ENCODE measurements around the gene TUSC2. TPM values are rescaled to one million over a fixed set of nuclear protein-coding genes. Genes with fewer than 3 reads are reported as not detected.

The TUSC2 gene
- total and polyA plus RNA-seq, 2 of the 8 experiments (the other 6 are each of a cell fraction or from before 2014, with no cell fraction given), result 33.3 to 65.4 TPM

- 73% methylated on average over 13 of the region's 13 CpGs; no CpG with 5 or more reads in 1 of the 2 experiments for WGBS, 2 experiments (ENCODE audit: extremely low coverage in 1 of 2, insufficient coverage in 1 of 2, insufficient read length in 1 of 2, insufficient replicate concordance in 2 of 2, low coverage in 1 of 2, low lambda C conversion rate in 2 of 2, missing lambda C conversion rate in 1 of 2)
- H3K27me3 ChIP-seq (replicated peaks in 1 of 4; ENCODE audit: control insufficient read depth in 3 of 4, extremely low read depth in 1 of 4, insufficient read depth in 3 of 4, low read length in 3 of 4), result peaks cover 23 to 69% (median 56%) of the 10 kb centered on the region in 4 experiments
- TF ChIP-seq RAD21 (IDR thresholded peaks at IDR 0.05 in 1 of 2, conservative IDR thresholded peaks at IDR 0.05 in 1 of 2; ENCODE audit: low read depth in 2 of 2, low read length in 2 of 2) (peak; percentile 39 to 57), MAFK (IDR thresholded peaks at IDR 0.05; ENCODE audit: low read depth, low read length) (no peak), ATF3 (IDR thresholded peaks at IDR 0.05; ENCODE audit: insufficient read depth, low read depth, low read length) (no peak), ZNF274 (IDR thresholded peaks at IDR 0.05; ENCODE audit: borderline replicate concordance, extremely low read depth, low read length) (no peak), TAF1 (IDR thresholded peaks at IDR 0.05; ENCODE audit: low read depth, low read length) (no peak), SP4 (IDR thresholded peaks at IDR 0.05; ENCODE audit: low read length) (no peak), SIX5 (IDR thresholded peaks at IDR 0.05; ENCODE audit: low read depth, low read length) (no peak), ATF2 (IDR thresholded peaks at IDR 0.05; ENCODE audit: low read length) (no peak), CBX8 (IDR thresholded peaks at IDR 0.05; ENCODE audit: borderline replicate concordance, low read depth, low read length) (no peak)
These were observed 15.0 kb upstream of the TUSC2 start for GRCh38 chr3:50342813-50343633.

More at GRCh38 chr3:50342813-50343633, 15.0 kb upstream of the TUSC2 start:
- H2AFZ ChIP-seq (ENCODE audit: low read length), result no peak overlapping the region
- H4K5ac ChIP-seq (ENCODE audit: insufficient read length, low read depth, low read length), result no peak overlapping the region
- H4K20me1 ChIP-seq (replicated peaks in 1 of 2; ENCODE audit: control insufficient read depth in 1 of 2, insufficient read depth in 2 of 2, low read length in 2 of 2), result peaks cover 3% of the 10 kb centered on the region in 2 experiments
- H2BK5ac ChIP-seq (ENCODE audit: low read depth, low read length), result no peak overlapping the region
- no peak overlapping the region for H4K91ac ChIP-seq (replicated peaks; ENCODE audit: insufficient read length, low read length)
- no peaks in the 10 kb centered on the region for H3K79me2 ChIP-seq (ENCODE audit: control insufficient read depth in 1 of 2, insufficient read depth in 2 of 2, low read length in 2 of 2)
- no peak overlapping the region for H3K4me3 ChIP-seq (ENCODE audit: extremely low read depth in 1 of 4, insufficient read depth in 2 of 4, low read depth in 3 of 4, low read length in 4 of 4)
- H2BK20ac ChIP-seq (ENCODE audit: low read length), result no peak overlapping the region
- H4K8ac ChIP-seq (ENCODE audit: extremely low read depth, insufficient read depth, low read length), result peak overlapping the region; percentile 29; the same call in 1 of the 2 replicates
- H3K79me1 ChIP-seq (ENCODE audit: low read depth, low read length), result no peaks in the 10 kb centered on the region
- FAIRE-seq, result no peak
- no peak overlapping the region for H2BK120ac ChIP-seq (replicated peaks; ENCODE audit: low read depth, low read length)
- H2AK5ac ChIP-seq (ENCODE audit: low read depth, low read length), result no peak overlapping the region
- H3K4ac ChIP-seq (replicated peaks; ENCODE audit: insufficient read length, low read depth, low read length), result no peak overlapping the region
- ChIA-PET CTCF (ENCODE audit: partially characterized antibody) (interaction anchor here (0.8 to 10.0 kb wide), 10 partner anchors 11 to 209 kb away, joined by 3 to 84 read pairs (median 4); partner anchors contain the start of genes HYAL3 and NAA80), POLR2A (ENCODE audit: partially characterized antibody) (interaction anchor here (1.0 kb wide), 2 partner anchors 11 to 21 kb away, joined by 3 read pairs; no protein-coding TSS in a partner anchor)
- H2BK12ac ChIP-seq (ENCODE audit: low read depth, low read length), result no peak overlapping the region; the same call in 1 of the 2 replicates
- H3K9me3 ChIP-seq (ENCODE audit: insufficient read depth in 2 of 2, low read depth in 1 of 2, low read length in 1 of 2), result no peaks in the 10 kb centered on the region
- H3K4me1 ChIP-seq (replicated peaks in 1 of 4; ENCODE audit: control insufficient read depth in 3 of 4, insufficient read depth in 4 of 4, low read length in 3 of 4), result peaks cover 0 to 16% (median 12%) of the 10 kb centered on the region in 4 experiments; a peak in 5 of 7 replicates
- H3K36me3 ChIP-seq (ENCODE audit: control insufficient read depth in 2 of 4, insufficient read depth in 4 of 4, low read length in 3 of 4), result no peaks in the 10 kb centered on the region
- no peak overlapping the region for H3K27ac ChIP-seq (ENCODE audit: low read depth, low read length)
- H3K9ac ChIP-seq (replicated peaks in 1 of 4; ENCODE audit: extremely low read depth in 1 of 4, low read depth in 3 of 4, low read length in 3 of 4), result no peak overlapping the region
- no peak overlapping the region; the same call in 1 of the 2 replicates for H2BK15ac ChIP-seq (ENCODE audit: low read length)
- no peak for DNase-seq (ENCODE audit: low read depth in 1 of 2, low spot score in 2 of 2)
- no peak overlapping the region for H3K56ac ChIP-seq (replicated peaks; ENCODE audit: insufficient read length, low read depth, low read length)
- H3K23ac ChIP-seq (ENCODE audit: insufficient read length), result no peak overlapping the region
- peaks cover 15% of the 10 kb centered on the region; the same call in 1 of the 2 replicates for H3K23me2 ChIP-seq (ENCODE audit: low read depth, low read length)
- no peak overlapping the region for H3K4me2 ChIP-seq (ENCODE audit: insufficient read depth in 1 of 2, low read depth in 2 of 2, low read length in 2 of 2)
- H3K14ac ChIP-seq (ENCODE audit: insufficient read length), result no peak overlapping the region
- H3K18ac ChIP-seq (ENCODE audit: extremely low read depth, low read length), result no peak overlapping the region
